GM19395 (cell line): ENCODE data around the gene TARS3.

Experiments used
- ATAC-seq: cut with Tn5 transposase; IDR thresholded peaks from one replicate; pipeline ENCODE4 v1.9.1; 2021; ENCODE audit warnings: mild to moderate bottlenecking, moderate library complexity; ENCODE audit not compliant: unreplicated experiment

The TARS3 gene

GRCh38 chr15:101702077-101702476 is 22.2 kb downstream of the TARS3 start:
- no peak for ATAC-seq

- ATAC-seq: no peak
Observed at GRCh38 chr15:101698314-101698713, 26.0 kb downstream of the TARS3 start.

- ATAC-seq: no peak
Observed at GRCh38 chr15:101697488-101697887, 26.8 kb downstream of the TARS3 start.

GRCh38 chr15:101696829-101697228 is 27.4 kb downstream of the TARS3 start:
- ATAC-seq: no peak

GRCh38 chr15:101694261-101694660 is 30.0 kb downstream of the TARS3 start:
- ATAC-seq: no peak

GRCh38 chr15:101692801-101693598 is 31.3 kb downstream of the TARS3 start:
- ATAC-seq: no peak

- no peak for ATAC-seq
Observed at GRCh38 chr15:101689901-101690300, 34.4 kb downstream of the TARS3 start.

GRCh38 chr15:101686718-101687117 is 37.6 kb downstream of the TARS3 start:
- ATAC-seq: no peak

GRCh38 chr15:101684877-101685276 is 39.4 kb downstream of the TARS3 start:
- no peak for ATAC-seq

GRCh38 chr15:101684384-101684783 is 39.9 kb downstream of the TARS3 start:
- no peak for ATAC-seq

GRCh38 chr15:101679806-101680205 is 44.5 kb downstream of the TARS3 start:
- no peak for ATAC-seq

- no peak for ATAC-seq
Observed at GRCh38 chr15:101676921-101677329, 47.3 kb downstream of the TARS3 start.

GRCh38 chr15:101675796-101676582 is 48.3 kb downstream of the TARS3 start:
- no peak for ATAC-seq

GRCh38 chr15:101675015-101675414 is 49.3 kb downstream of the TARS3 start:
- ATAC-seq: no peak

GRCh38 chr15:101672298-101672697 is 52.0 kb downstream of the TARS3 start:
- ATAC-seq: no peak

- no peak for ATAC-seq
Observed at GRCh38 chr15:101669744-101670143, 54.5 kb downstream of the TARS3 start.

GRCh38 chr15:101667881-101668280 is 56.4 kb downstream of the TARS3 start:
- ATAC-seq: no peak

- no peak for ATAC-seq
Observed at GRCh38 chr15:101664303-101664913, 59.9 kb downstream of the TARS3 start.

GRCh38 chr15:101662203-101662602 is 62.1 kb downstream of the TARS3 start:
- ATAC-seq: no peak

- ATAC-seq: no peak
Observed at GRCh38 chr15:101660005-101660404, 64.3 kb downstream of the TARS3 start.

GRCh38 chr15:101657968-101658784 is 66.1 kb downstream of the TARS3 start:
- no peak for ATAC-seq
